22Rv1 (cell line): ENCODE data around the gene TRIM69.

Experiments
- H3K27ac ChIP-seq: fragments of 450-650 bp; 2 replicates; pipeline ENCODE4 v1.5.1; 2017
- CTCF ChIP-seq: fragments of 450-650 bp; IDR thresholded peaks from 2 replicates; pipeline ENCODE4 v1.5.1; 2017; ENCODE audit warnings: mild to moderate bottlenecking
- ZFX ChIP-seq: fragments of 450-650 bp; IDR thresholded peaks from 2 replicates; pipeline ENCODE4 v1.6.1; 2017; ENCODE audit warnings: antibody characterized with exemption, borderline replicate concordance

The TRIM69 gene

GRCh38 chr15:44727485-44728231 is 8.7 kb upstream of the TRIM69 start:
- peak overlapping the region; percentile 95 for H3K27ac ChIP-seq
- TF ChIP-seq CTCF (no peak), ZFX (no peak)

GRCh38 chr15:44728232-44728575 is 8.1 kb upstream of the TRIM69 start:
- H3K27ac ChIP-seq: peak overlapping the region; percentile 95

GRCh38 chr15:44728576-44729407 is 7.5 kb upstream of the TRIM69 start:
- peak overlapping the region; percentile 95 for H3K27ac ChIP-seq
- TF ChIP-seq ZFX: no peak
- TF ChIP-seq CTCF: no peak

- H3K27ac ChIP-seq: peak overlapping the region; percentile 95
- TF ChIP-seq ZFX: no peak
- TF ChIP-seq CTCF: no peak
Observed at GRCh38 chr15:44729408-44730127, 6.8 kb upstream of the TRIM69 start.

GRCh38 chr15:44734839-44735481 is 1.4 kb upstream of the TRIM69 start:
- TF ChIP-seq ZFX: no peak
- no peak for TF ChIP-seq CTCF
- no peak overlapping the region for H3K27ac ChIP-seq

GRCh38 chr15:44735482-44736180 is 697 bp upstream of the TRIM69 start:
- H3K27ac ChIP-seq: no peak overlapping the region
- TF ChIP-seq CTCF: no peak
- TF ChIP-seq ZFX: no peak
